ENCODE results near the gene OBSCN. TPM values are rescaled to one million over a fixed set of nuclear protein-coding genes. Genes with fewer than 3 reads are reported as not detected.

The OBSCN gene
- total RNA-seq, 1 donor from 2014 or later: 316 TPM

DNA sequence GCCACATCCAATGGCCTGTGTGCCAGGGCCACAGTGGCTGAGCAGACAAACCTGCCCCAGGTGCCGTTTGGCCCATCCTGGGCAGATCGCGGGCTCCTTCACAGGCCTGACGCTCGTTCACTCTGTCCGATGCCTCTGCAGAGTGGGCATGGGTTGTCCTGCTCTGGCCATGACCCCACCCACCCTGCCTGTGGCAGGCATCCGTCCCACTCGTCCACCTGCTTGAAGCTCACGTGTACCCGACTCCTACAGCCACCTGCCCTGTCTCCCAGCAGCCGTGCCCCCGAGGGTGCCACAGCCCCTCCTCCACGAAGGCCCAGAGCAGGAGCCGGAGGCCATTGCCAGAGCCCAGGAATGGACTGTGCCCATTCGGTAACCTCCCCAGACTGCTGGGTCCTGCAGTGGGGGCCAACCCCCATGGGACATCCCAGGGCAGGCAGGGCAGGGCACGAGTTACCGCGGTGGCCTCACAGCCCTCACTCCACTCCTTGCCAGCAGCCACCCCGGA is 156.9 kb downstream of the OBSCN start:
- intact Hi-C loops (cut with DNase I): no loop called here
- ATAC-seq (ENCODE audit: poor library complexity) (no peak), DNase-seq (peak; percentile 36)

DNA sequence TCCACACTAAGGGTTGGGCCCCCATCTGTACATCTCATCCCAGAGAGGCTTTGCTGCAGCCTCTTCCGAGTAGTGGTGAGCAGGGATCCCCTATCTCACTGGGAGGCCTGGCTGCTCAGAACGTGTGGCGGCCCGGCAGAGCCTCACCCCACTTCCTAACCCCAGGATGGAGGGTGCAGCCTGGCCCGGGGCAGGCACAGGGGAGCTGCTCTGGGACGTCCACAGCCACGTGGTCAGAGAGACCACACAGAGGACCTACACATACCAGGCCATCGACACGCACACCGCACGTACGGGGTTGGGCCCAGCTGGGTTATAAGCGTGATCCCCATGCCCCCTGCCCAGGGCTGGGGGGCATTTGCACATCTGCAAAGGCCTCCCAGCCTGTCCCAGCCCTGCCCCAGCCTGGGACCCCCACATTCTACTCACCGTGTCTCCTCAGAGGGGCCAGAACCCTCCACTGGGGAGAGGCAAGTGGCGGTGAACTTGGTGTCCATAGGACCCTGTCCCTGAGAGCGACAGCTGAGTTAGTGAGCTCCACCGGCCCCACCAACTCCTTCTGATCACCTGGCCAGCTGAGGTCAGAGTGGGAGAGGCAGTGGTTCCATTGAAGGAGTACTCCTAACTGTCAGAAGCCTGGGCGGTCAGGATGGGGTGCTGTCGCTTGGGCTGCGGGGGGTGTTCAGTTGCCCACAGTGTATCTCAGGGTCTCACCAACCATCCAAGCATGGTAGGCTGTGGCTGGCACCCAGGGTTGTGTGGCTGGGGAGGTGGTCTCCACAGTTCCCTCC is 157.6 kb downstream of the OBSCN start:
- DNase-seq (no peak), ATAC-seq (ENCODE audit: poor library complexity) (no peak)
- intact Hi-C loops (cut with DNase I): no loop called here

DNA sequence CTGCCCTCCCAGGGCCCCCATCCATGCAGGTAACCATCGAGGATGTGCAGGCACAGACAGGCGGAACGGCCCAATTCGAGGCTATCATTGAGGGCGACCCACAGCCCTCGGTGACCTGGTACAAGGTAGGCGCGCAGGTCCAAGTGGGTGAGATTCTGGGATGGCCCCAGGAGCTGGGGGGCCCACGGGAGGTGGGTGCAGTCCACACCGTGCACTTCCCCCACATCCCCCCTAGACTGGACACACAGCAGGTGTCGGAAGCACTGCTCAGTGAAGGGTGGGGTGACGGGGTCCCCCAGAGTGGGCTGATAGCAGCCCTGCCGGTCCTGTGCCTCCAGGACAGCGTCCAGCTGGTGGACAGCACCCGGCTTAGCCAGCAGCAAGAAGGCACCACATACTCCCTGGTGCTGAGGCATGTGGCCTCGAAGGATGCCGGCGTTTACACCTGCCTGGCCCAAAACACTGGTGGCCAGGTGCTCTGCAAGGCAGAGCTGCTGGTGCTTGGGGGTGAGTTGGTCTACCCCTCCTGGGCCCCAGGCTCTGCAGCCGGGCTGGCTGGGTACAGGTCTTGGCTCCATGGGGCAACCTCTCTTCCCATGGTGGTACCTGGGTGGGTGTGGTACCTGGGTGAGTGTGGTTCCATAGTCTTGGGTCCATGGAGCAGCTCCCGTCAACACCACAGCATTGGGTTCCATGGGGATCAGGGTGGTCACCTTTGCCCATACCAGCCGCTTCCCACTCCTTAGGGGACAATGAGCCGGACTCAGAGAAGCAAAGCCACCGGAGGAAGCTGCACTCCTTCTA is 158.4 kb downstream of the OBSCN start:
- intact Hi-C loops (cut with DNase I): no loop called here
- no peak for ATAC-seq (ENCODE audit: poor library complexity)

DNA sequence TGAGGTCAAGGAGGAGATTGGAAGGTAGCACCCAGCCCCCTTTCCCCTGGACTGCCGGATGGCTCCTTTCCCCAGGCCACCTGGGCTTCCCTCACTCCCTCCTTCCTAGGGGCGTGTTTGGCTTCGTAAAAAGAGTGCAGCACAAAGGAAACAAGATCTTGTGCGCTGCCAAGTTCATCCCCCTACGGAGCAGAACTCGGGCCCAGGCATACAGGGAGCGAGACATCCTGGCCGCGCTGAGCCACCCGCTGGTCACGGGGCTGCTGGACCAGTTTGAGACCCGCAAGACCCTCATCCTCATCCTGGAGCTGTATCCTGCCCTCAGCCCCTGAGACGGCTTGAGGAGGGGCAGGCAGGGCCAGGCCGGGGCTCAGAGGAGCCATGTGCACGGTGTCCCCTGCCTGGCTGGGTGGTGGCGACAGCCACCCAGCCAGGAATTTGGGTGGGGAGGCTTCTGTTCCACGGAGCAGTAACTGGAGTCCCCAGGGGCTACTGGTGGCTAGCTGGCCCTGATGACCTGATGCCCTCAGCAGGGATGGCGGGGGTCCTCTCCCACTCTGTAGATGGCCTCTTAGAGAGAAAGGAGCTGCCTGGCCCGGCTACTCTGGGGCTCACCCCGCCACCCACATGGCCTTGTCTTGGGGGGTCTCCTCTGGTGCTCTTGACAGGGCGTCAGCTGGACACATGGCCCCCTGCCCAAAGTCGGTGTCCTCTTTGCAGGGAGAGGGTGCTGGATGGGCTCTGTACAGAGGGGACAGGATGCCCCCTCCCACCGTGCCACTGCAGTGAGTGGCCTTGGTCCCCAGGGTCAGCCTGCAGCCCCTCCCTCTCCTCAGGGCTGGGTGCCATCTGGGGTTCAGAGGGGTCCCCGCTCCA is 159.3 kb downstream of the OBSCN start:
- ATAC-seq (ENCODE audit: poor library complexity) (no peak), DNase-seq (no peak)
- intact Hi-C loops (cut with DNase I): no loop called here

More for the DNA sequence above, 158.4 kb downstream of the OBSCN start:
- DNase-seq: no peak

DNA sequence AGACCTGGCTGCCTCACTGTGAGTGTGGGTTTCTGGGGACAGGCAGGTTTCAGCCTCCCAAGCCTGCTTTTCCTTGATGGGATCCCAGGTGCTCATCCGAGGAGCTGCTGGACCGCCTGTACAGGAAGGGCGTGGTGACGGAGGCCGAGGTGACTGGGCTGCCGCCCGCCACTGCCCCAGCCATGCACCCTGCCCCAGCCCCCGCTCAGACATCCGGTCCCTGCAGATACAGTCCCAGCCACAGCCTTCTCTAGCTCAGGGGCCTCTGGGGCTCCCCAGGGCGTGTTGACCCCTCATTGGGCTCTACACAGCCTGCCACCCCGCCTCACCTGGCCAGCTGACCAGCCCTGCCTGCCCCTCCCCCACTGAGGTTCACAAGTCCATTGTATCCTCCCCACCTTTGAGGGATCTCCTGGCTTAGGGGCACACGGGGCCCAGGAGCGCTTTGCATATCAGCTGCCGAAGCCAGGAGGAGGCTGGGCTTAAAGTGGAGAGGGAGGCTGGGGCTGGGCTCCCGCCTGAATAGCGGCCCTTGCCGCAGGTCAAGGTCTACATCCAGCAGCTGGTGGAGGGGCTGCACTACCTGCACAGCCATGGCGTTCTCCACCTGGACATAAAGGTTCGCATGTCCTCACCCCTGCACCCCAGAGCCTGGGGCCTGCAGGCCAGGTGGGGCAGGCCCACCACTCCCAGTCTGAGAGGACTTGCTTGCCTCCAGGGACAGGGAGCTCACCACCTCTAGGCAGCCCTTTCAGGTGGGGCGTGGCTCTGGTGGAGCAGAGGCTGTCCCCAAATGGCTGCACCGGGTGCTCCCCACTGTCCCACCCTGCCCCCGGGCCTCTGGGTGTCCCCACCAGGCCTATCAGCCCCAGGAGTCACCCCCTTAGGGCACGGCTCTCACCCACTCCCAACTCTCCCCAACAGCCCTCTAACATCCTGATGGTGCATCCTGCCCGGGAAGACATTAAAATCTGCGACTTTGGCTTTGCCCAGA is 160.3 kb downstream of the OBSCN start:
- DNase-seq (peak; percentile 55), ATAC-seq (ENCODE audit: poor library complexity) (peak; percentile 10)
- intact Hi-C loops (cut with DNase I): no loop called here

DNA sequence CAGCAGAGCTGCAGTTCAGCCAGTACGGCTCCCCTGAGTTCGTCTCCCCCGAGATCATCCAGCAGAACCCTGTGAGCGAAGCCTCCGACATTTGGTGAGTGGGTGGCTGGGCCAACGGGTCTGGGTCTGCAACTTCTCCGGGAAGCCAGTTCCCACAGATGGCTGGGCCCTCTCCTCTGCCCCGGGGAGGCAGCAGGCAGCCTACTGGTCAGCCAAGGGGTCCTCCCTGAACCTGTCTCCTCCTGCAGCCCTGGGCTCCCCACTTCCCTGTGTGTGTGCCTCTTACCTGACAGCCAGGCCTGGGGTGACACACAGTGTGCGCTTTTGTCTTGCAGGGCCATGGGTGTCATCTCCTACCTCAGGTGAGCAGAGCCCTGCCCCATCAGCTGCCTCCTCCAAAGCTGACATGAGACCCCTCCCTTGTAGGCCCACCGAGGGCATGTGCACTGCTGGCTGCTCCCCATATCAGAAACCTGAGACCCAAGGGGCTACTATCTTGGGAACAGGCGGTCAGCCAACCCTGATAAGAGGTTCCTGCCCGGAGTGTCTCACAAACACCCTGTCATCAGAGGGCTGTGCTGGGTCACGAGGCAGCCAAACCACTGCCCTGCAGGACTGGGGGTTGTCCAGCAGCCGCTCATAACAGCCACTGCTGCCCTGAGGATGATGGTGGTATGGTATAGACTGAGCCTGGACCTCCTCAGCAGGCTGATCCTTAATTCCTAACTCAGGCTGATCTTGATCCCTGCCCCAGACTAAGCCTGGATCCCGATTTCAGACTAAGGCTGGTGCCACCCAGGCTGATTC is 161.2 kb downstream of the OBSCN start:
- DNase-seq (peak; percentile 87), ATAC-seq (ENCODE audit: poor library complexity) (peak; percentile 56)
- intact Hi-C loops (cut with DNase I): no loop called here

DNA sequence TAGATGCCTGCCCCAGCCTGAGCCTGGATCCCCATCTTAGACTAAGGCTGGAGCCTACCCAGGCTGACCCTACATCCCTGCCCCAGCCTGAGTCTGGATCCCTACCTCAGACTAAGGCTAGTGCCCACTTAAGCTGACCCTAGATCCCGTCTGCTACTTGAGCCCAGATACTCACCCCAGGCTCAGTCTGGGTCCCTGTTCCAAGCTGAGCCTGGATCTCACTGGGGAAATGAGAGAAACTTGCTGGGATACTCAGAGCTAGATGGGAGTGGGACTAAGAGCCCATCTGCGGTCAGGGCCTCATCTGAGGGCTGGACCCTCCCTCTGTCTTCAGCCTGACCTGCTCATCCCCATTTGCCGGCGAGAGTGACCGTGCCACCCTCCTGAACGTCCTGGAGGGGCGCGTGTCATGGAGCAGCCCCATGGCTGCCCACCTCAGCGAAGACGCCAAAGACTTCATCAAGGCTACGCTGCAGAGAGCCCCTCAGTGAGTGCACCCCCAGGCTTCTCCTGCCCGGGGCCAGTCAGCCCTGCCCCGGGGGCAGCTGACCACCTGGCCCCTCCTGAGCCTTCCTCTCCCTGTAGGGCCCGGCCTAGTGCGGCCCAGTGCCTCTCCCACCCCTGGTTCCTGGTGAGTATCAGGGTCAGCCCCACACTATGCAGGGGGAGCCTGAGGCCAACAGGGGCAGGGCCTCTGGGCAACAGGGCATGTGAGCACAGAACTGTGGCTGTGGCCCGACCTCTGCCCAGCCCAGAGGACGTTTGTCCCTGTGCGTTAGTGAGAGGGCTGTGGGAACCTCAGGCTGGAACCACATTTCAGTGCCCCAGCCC is 162.0 kb downstream of the OBSCN start:
- ATAC-seq (ENCODE audit: poor library complexity): peak; percentile 40
- intact Hi-C loops (cut with DNase I): no loop called here
- peak; percentile 67 for DNase-seq

DNA sequence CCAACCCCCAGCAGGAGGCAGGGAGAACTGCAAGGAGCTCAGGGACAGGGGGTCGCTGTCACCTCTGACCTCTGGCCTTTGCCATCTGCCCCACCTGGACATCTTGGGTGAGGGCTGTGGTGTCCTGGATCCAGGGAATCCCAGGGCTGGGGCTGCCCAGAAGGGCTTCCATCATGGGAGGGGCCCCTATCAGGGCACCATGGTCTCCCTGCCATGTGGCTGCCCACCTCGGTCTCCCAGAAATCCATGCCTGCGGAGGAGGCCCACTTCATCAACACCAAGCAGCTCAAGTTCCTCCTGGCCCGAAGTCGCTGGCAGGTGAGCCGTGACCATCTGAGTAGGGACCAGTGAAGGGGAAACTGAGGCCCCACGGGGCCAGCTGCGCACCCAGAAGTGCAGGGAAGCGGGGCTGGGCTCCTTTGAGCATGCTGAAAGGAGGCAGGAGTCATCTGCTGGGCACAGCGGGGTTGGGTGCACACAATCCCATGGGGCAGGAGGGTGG is 162.6 kb downstream of the OBSCN start:
- DNase-seq (no peak), ATAC-seq (ENCODE audit: poor library complexity) (no peak)
- intact Hi-C loops (cut with DNase I): no loop called here

DNA sequence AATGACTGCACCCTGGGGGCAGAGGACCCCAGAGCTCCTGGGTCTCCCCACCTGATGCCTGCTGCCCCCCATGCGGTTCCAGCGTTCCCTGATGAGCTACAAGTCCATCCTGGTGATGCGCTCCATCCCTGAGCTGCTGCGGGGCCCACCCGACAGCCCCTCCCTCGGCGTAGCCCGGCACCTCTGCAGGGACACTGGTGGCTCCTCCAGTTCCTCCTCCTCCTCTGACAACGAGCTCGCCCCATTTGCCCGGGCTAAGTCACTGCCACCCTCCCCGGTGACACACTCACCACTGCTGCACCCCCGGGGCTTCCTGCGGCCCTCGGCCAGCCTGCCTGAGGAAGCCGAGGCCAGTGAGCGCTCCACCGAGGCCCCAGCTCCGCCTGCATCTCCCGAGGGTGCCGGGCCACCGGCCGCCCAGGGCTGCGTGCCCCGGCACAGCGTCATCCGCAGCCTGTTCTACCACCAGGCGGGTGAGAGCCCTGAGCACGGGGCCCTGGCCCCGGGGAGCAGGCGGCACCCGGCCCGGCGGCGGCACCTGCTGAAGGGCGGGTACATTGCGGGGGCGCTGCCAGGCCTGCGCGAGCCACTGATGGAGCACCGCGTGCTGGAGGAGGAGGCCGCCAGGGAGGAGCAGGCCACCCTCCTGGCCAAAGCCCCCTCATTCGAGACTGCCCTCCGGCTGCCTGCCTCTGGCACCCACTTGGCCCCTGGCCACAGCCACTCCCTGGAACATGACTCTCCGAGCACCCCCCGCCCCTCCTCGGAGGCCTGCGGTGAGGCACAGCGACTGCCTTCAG is 163.3 kb downstream of the OBSCN start:
- intact Hi-C loops (cut with DNase I): no loop called here
- ATAC-seq (ENCODE audit: poor library complexity) (peak; percentile 32), DNase-seq (peak; percentile 86)

DNA sequence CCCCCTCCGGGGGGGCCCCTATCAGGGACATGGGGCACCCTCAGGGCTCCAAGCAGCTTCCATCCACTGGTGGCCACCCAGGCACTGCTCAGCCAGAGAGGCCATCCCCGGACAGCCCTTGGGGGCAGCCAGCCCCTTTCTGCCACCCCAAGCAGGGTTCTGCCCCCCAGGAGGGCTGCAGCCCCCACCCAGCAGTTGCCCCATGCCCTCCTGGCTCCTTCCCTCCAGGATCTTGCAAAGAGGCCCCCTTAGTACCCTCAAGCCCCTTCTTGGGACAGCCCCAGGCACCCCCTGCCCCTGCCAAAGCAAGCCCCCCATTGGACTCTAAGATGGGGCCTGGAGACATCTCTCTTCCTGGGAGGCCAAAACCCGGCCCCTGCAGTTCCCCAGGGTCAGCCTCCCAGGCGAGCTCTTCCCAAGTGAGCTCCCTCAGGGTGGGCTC is 163.9 kb downstream of the OBSCN start:
- DNase-seq: no peak
- no peak for ATAC-seq (ENCODE audit: poor library complexity)
- intact Hi-C loops (cut with DNase I): no loop called here

DNA sequence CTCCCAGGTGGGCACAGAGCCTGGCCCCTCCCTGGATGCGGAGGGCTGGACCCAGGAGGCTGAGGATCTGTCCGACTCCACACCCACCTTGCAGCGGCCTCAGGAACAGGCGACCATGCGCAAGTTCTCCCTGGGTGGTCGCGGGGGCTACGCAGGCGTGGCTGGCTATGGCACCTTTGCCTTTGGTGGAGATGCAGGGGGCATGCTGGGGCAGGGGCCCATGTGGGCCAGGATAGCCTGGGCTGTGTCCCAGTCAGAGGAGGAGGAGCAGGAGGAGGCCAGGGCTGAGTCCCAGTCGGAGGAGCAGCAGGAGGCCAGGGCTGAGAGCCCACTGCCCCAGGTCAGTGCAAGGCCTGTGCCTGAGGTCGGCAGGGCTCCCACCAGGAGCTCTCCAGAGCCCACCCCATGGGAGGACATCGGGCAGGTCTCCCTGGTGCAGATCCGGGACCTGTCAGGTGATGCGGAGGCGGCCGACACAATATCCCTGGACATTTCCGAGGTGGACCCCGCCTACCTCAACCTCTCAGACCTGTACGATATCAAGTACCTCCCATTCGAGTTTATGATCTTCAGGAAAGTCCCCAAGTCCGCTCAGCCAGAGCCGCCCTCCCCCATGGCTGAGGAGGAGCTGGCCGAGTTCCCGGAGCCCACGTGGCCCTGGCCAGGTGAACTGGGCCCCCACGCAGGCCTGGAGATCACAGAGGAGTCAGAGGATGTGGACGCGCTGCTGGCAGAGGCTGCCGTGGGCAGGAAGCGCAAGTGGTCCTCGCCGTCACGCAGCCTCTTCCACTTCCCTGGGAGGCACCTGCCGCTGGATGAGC is 164.5 kb downstream of the OBSCN start:
- intact Hi-C loops (cut with DNase I): no loop called here
- ATAC-seq (ENCODE audit: poor library complexity): no peak

DNA sequence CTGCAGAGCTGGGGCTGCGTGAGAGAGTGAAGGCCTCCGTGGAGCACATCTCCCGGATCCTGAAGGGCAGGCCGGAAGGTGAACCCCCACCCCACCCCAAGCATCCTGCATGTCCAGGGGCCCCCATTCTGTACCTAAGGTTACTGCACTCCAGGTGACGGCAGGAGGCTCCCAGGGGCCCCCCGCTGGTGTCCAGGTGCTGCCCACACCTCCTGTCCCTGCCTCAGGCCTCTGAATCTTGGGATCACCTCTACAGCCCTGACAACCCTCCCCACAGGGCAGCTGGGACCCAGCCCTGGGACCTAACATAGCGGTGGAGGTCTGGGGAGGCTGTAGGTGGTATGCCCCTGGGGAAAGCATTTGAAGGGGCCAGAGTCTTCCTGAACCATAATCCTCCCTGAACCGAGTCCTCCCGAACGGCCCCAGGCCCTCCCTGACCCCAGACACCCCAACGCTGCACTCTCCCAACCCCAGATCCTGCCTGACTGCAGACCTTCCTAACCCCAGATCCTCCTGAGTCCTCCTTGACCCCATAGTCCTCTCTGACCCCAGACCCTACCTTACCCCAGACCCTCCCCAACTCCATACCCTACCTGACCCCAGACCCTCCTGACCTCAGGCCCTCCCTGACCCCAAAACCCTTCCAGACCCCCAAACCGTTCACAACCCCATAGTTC is 165.3 kb downstream of the OBSCN start:
- intact Hi-C loops (cut with DNase I): no loop called here
- ATAC-seq (ENCODE audit: poor library complexity) (no peak), DNase-seq (no peak)

More for the DNA sequence above, 164.5 kb downstream of the OBSCN start:
- DNase-seq: peak; percentile 62

DNA sequence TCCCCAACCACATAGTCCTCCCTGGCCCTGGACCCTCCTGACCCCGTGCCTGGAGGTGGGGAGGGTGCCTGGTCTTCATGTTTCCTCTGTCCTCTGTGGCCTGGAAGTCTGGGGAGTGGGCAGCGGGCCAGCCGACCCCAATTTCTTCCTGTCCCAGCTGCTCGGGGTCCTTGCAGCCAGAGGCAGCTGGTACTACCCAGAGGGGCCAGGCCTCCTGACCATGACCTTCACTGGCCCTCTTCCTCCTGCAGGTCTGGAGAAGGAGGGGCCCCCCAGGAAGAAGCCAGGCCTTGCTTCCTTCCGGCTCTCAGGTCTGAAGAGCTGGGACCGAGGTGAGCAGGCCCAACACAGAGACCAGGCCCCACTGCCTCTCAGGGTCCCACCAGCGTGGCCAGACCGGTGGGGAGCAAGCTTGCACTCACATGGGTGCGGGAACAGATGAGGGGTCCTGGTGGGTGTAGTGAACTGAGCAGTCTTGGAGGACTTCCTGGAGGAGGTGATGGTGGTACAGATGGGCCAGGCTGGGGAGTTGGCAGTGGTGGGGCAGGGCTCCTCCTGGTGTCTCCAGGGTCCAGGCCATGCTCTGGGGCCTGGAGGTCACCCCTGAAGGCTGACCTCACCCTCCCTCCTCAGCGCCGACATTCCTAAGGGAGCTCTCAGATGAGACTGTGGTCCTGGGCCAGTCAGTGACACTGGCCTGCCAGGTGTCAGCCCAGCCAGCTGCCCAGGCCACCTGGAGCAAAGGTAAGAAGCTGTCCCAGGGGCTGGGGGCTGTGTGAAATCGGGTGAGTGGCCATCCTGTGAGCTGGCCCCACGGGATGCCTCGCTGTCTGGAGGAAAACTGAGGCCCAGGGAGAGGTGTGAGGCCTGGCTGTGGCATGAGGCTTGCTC is 166.1 kb downstream of the OBSCN start:
- no peak for ATAC-seq (ENCODE audit: poor library complexity)
- intact Hi-C loops (cut with DNase I): no loop called here
- peak; percentile 49 for DNase-seq

Data from Right ventricle myocardium superior (tissue), 1 donor.